Aorta (tissue), 5 donors: ENCODE data around the gene OR5T2. TPM values are rescaled to one million over a fixed set of nuclear protein-coding genes. Genes with fewer than 3 reads are reported as not detected.

Experiments
- ATAC-seq: fragments of 200-7000 bp; cut with Tn5 transposase; one replicate; pipeline ENCODE4 v1.9.1; 2022; ENCODE audit warnings: moderate library complexity; ENCODE audit not compliant: low FRiP score
- DNase-seq, 2 donors: peaks; one replicate each; pipeline ENCODE4 v3.0.0-alpha.2; 2020
- H3K27ac ChIP-seq, 2 donors: one replicate each; pipeline ENCODE4 v1.5.1; 2013; ENCODE audit warnings: low read length in 2 of 2, mild to moderate bottlenecking in 2 of 2, moderate library complexity in 2 of 2, control low read depth in 1 of 2, inconsistent platforms in 1 of 2, low read depth in 1 of 2
- H3K27me3 ChIP-seq, 2 donors: one replicate each; pipeline ENCODE4 v1.6.1; 2013; ENCODE audit warnings: control low read depth in 1 of 2, low read length in 1 of 2, mild to moderate bottlenecking in 1 of 2, moderate library complexity in 1 of 2; ENCODE audit not compliant: insufficient read depth in 2 of 2, control insufficient read depth in 1 of 2
- H3K36me3 ChIP-seq, 2 donors: one replicate each; pipeline ENCODE4 v1.6.1; 2013; ENCODE audit warnings: control low read depth in 1 of 2, low read length in 1 of 2, mild to moderate bottlenecking in 1 of 2; ENCODE audit not compliant: insufficient read depth in 2 of 2, control insufficient read depth in 1 of 2
- H3K4me1 ChIP-seq, 2 donors: one replicate each; pipeline ENCODE4 v1.6.1; 2013; ENCODE audit warnings: low read length in 2 of 2, control low read depth in 1 of 2, mild to moderate bottlenecking in 1 of 2, moderate library complexity in 1 of 2; ENCODE audit not compliant: insufficient read depth in 2 of 2, control insufficient read depth in 1 of 2
- H3K4me3 ChIP-seq, 2 donors: one replicate each; pipeline ENCODE4 v1.5.1; 2013; ENCODE audit warnings: low read length in 2 of 2, control low read depth in 1 of 2, mild to moderate bottlenecking in 1 of 2
- H3K9me3 ChIP-seq: one replicate; pipeline ENCODE4 v1.6.1; 2013; ENCODE audit warnings: mild to moderate bottlenecking, low read length; ENCODE audit not compliant: control insufficient read depth
- WGBS, 2 donors: extraction: QIAGEN DNeasy Blood & Tissue Kit; methylation state at CpG; one replicate each; pipeline ENCODE4 v1.1.7; 2013; 5-methylcytosine and 5-hydroxymethylcytosine counted together
- intact Hi-C, 2 donors: fragments of 100-400 bp; cut with DNase I; formaldehyde crosslinking; loops; one replicate each; pipeline versions ENCODE4 v1.14.2 to v1.15.0; 2022
- polyA plus RNA-seq, 2 donors: library from polyadenylated mRNA; stranded (reverse); fragments of 200-250 nt; gene quantifications; one replicate each; pipeline ENCODE4 v1.2.3, GENCODE V29; 2013
- total RNA-seq, 2 donors: library from RNA; stranded (reverse); fragmentation: NEBNext Ultra II Directional; extraction: Animal tissue kit (Norgen Biotek cat#: 25700); gene quantifications; one replicate each; pipeline ENCODE4 v1.2.1, GENCODE V29; 2021
- donor health status: healthy with polysubstance abuse.
- donor health status: Bipolar disorder and iron deficiency.
- donor health status: DM: no; HTN: no; CAD: no.
- donor health status: DM: no; HTN: no; CAD: no.
- donor health status: DM: yes; HTN: yes; CAD: no.

Gene OR5T2
- total and polyA plus RNA-seq, 4 donors = not detected

DNA sequence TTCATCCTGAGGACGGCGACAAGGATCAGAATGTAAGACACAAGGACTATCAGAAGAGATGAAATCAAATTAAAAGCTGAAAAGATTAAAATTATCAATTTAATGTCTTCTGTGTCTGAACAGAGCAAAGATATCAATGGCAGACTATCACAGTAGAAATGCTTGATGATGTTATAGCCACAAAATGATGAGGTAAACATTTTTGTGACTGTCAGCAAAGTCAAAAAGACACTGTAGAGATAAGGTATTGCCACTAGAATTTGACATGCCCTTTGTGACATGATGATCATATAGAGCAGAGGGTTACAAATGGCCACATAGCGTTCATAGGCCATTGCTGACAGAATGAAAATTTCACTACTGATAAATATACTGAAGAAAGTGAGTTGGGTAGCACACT lies 45.5 kb downstream of the OR5T2 start:
- Histone ChIP-seq H3K4me3 (no peak overlapping the region), H3K36me3 (no peaks in the 10 kb centered on the region)
- no peak for ATAC-seq

DNA sequence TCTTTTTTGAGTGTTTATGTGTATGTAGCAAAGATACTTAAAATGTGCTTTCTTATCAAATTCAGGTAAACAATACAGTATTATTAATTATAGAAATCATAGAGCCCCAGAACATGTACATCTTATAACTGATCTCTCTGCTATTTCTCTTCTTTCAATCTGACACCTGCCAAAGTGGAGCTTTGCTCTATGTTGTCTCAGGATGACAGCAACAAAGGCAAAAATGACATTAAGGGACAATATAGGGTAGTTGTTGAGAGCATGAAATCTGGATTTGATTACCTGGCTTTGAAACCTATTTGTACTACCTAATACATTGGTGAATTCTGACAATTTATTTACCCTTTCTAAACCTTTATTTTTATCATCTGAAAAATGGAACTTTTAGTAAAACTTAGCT lies 50.6 kb downstream of the OR5T2 start:
- intact Hi-C loops = no loop called here
- Histone ChIP-seq H3K27me3 (no peaks in the 10 kb centered on the region), H3K4me3 (no peak overlapping the region), H3K27ac (no peak overlapping the region), H3K4me1 (no peaks in the 10 kb centered on the region), H3K36me3 (no peaks in the 10 kb centered on the region), H3K9me3 (peaks cover 3% of the 10 kb centered on the region)
- no peak for ATAC-seq
- no peak for DNase-seq

More for the DNA sequence above, 45.5 kb downstream of the OR5T2 start:
- intact Hi-C loops = no loop called here
- no peak for DNase-seq
- Histone ChIP-seq H3K27ac (no peak overlapping the region), H3K9me3 (no peaks in the 10 kb centered on the region), H3K27me3 (no peaks in the 10 kb centered on the region), H3K4me1 (no peaks in the 10 kb centered on the region)
- WGBS, 2 donors = 86 to 88% methylated on average over 3 of the region's 3 CpGs

Other genes with a start within 250 kb of the OR5T2 start
- not detected for gene OR5F1, start 239.6 kb downstream of the OR5T2 start, total RNA-seq
- gene OR5F1, start 239.6 kb downstream of the OR5T2 start, polyA plus RNA-seq = not detected
- gene OR5AS1, start 206.6 kb downstream of the OR5T2 start, total RNA-seq = not detected
- gene OR5AS1, start 206.6 kb downstream of the OR5T2 start, polyA plus RNA-seq = under 1 TPM in 1 of 2 donors, not detected in 1; under 0.01 TPM
- not detected for gene OR8I2, start 140.9 kb downstream of the OR5T2 start, total RNA-seq
- gene OR8I2, start 140.9 kb downstream of the OR5T2 start, polyA plus RNA-seq = not detected
- not detected for gene OR8H2, start 130.6 kb downstream of the OR5T2 start, total RNA-seq
- not detected for gene OR8H2, start 130.6 kb downstream of the OR5T2 start, polyA plus RNA-seq
- gene OR8H3, start 111.9 kb downstream of the OR5T2 start, total RNA-seq = not detected
- gene OR8H3, start 111.9 kb downstream of the OR5T2 start, polyA plus RNA-seq = not detected
- not detected for gene OR8J3, start 94.1 kb downstream of the OR5T2 start, total RNA-seq
- not detected for gene OR8J3, start 94.1 kb downstream of the OR5T2 start, polyA plus RNA-seq
- not detected for gene OR8K5, start 73.9 kb downstream of the OR5T2 start, total RNA-seq
- gene OR8K5, start 73.9 kb downstream of the OR5T2 start, polyA plus RNA-seq = not detected
- gene OR5J2, start 57.6 kb downstream of the OR5T2 start, total RNA-seq = not detected
- gene OR5J2, start 57.6 kb downstream of the OR5T2 start, polyA plus RNA-seq = not detected
- not detected for gene OR5T3, start 18.0 kb upstream of the OR5T2 start, total RNA-seq
- gene OR5T3, start 18.0 kb upstream of the OR5T2 start, polyA plus RNA-seq = not detected
- not detected for gene OR5T1, start 39.9 kb upstream of the OR5T2 start, total RNA-seq
- gene OR5T1, start 39.9 kb upstream of the OR5T2 start, polyA plus RNA-seq = not detected
- not detected for gene OR8H1, start 58.0 kb upstream of the OR5T2 start, total RNA-seq
- under 1 TPM in 1 of 2 donors, not detected in 1; 0.50 TPM for gene OR8H1, start 58.0 kb upstream of the OR5T2 start, polyA plus RNA-seq
- gene OR8K3, start 80.9 kb upstream of the OR5T2 start, total RNA-seq = not detected
- not detected for gene OR8K3, start 80.9 kb upstream of the OR5T2 start, polyA plus RNA-seq
- not detected for gene OR8K1, start 111.8 kb upstream of the OR5T2 start, total RNA-seq
- gene OR8K1, start 111.8 kb upstream of the OR5T2 start, polyA plus RNA-seq = not detected
- not detected for gene OR8J1, start 120.0 kb upstream of the OR5T2 start, total RNA-seq
- gene OR8J1, start 120.0 kb upstream of the OR5T2 start, polyA plus RNA-seq = not detected
- not detected for gene OR8U1, start 141.4 kb upstream of the OR5T2 start, total RNA-seq
- not detected for gene OR8U1, start 141.4 kb upstream of the OR5T2 start, polyA plus RNA-seq
- gene OR5AL1, start 178.4 kb upstream of the OR5T2 start, total RNA-seq = not detected
- gene OR5AL1, start 178.4 kb upstream of the OR5T2 start, polyA plus RNA-seq = not detected
- gene OR5M3, start 239.1 kb upstream of the OR5T2 start, total RNA-seq = not detected
- gene OR5M3, start 239.1 kb upstream of the OR5T2 start, polyA plus RNA-seq = not detected